Measurements from ENCODE around the gene ICA1. TPM values are rescaled to one million over a fixed set of nuclear protein-coding genes. Genes with fewer than 3 reads are reported as not detected.

Gene ICA1
- total and polyA plus RNA-seq, 2 donors (not counting 3 experiments of a cell fraction or from before 2014, with no cell fraction given) = 19.0 to 47.1 TPM

DNA sequence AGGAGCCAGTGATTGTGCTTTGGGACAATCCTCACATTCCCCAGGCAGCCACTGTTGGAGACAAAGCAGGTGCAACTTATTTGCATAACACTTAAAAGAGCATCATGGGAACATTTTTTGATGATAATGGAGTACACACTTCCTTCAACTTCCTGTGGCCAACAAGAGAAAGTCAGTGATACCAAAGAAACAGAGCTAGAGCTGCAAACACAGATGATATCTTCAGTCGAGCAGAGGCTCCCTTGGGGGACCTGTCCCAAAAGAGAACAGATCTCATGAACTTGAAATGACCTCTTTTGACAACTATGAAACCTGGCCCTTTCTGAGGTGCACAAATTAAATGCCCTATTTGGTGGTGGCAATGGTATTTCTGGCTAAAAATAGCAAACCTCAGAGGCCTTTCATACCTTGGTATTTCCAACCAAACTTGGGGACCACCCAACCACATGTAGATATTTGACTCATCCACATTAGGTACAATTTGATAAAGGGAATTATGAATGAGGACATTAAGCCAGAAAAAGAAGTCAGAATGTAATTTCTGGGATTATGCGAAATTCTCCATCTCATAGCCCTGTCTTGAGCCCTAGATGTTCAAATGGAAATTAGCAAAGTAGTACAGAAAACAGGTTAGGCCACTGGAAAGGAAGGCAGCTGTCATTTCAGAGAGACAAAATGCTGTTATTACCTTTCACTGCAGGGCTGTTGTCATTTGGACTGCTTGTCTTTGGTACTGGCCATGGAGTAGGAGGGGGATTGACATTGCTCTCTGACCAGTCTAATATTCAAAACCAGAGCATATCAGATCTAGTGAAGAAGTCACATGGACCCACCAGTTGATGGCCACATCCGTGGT, 146.2 kb downstream of the ICA1 start:
- H3K4me1 ChIP-seq (ENCODE audit: control insufficient read depth, extremely low read depth, insufficient read depth, low read length) = no peaks in the 10 kb centered on the region
- TF ChIP-seq JUN (IDR thresholded peaks at IDR 0.05; ENCODE audit: borderline replicate concordance, insufficient read depth, insufficient read length, low read depth) (no peak), EZH2 (IDR thresholded peaks at IDR 0.05; ENCODE audit: borderline replicate concordance, low read depth, low read length, severe bottlenecking) (no peak), POLR2AphosphoS5 (IDR thresholded peaks at IDR 0.05; ENCODE audit: insufficient read depth, low read depth, low read length) (no peak), GATA2 (IDR thresholded peaks at IDR 0.05; ENCODE audit: insufficient read depth, insufficient read length, low read depth, low read length) (no peak), POLR2A (IDR thresholded peaks at IDR 0.05; ENCODE audit: low read depth, low read length) (no peak), MYC (IDR thresholded peaks at IDR 0.05; ENCODE audit: low read depth, low read length) (no peak), FOS (IDR thresholded peaks at IDR 0.05; ENCODE audit: borderline replicate concordance, insufficient read depth, low read length) (no peak)
- TF ChIP-seq, protein P1, sequence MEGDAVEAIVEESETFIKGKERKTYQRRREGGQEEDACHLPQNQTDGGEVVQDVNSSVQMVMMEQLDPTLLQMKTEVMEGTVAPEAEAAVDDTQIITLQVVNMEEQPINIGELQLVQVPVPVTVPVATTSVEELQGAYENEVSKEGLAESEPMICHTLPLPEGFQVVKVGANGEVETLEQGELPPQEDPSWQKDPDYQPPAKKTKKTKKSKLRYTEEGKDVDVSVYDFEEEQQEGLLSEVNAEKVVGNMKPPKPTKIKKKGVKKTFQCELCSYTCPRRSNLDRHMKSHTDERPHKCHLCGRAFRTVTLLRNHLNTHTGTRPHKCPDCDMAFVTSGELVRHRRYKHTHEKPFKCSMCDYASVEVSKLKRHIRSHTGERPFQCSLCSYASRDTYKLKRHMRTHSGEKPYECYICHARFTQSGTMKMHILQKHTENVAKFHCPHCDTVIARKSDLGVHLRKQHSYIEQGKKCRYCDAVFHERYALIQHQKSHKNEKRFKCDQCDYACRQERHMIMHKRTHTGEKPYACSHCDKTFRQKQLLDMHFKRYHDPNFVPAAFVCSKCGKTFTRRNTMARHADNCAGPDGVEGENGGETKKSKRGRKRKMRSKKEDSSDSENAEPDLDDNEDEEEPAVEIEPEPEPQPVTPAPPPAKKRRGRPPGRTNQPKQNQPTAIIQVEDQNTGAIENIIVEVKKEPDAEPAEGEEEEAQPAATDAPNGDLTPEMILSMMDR (IDR thresholded peaks at IDR 0.05; ENCODE audit: extremely low read depth in 1 of 2, insufficient read depth in 1 of 2, low read depth in 1 of 2, low read length in 2 of 2) = no peak
- TF ChIP-seq, protein P2, sequence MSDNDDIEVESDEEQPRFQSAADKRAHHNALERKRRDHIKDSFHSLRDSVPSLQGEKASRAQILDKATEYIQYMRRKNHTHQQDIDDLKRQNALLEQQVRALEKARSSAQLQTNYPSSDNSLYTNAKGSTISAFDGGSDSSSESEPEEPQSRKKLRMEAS (IDR thresholded peaks at IDR 0.05; ENCODE audit: insufficient read depth, insufficient read length) = no peak
- H3K9ac ChIP-seq (replicated peaks; ENCODE audit: extremely low read depth, insufficient read depth, low read length) = no peak overlapping the region
- H3K36me3 ChIP-seq (ENCODE audit: control insufficient read depth in 2 of 2, extremely low read depth in 1 of 2, insufficient read depth in 2 of 2, low read length in 2 of 2) = peaks cover 0 to 5% of the 10 kb centered on the region in 2 experiments
- H3K79me2 ChIP-seq (ENCODE audit: control insufficient read depth, insufficient read depth, low read length) = no peaks in the 10 kb centered on the region
- no peak overlapping the region for H3K27ac ChIP-seq (ENCODE audit: insufficient read depth, low read depth, low read length)
- dilution Hi-C loops (cut with MboI; ENCODE audit: extremely low pct_ligation_motif_present, low sequenced_read_pairs) = no loop called here
- intact Hi-C loops (cut with micrococcal nuclease) = no loop called here
- ChIA-PET CTCF (no interaction called here), POLR2A (no interaction called here)
- H4K20me1 ChIP-seq (replicated peaks; ENCODE audit: control insufficient read depth, extremely low read depth, insufficient read depth, low read length) = no peaks in the 10 kb centered on the region
- no peak overlapping the region for H3K4me3 ChIP-seq (replicated peaks in 1 of 3; ENCODE audit: insufficient read depth in 1 of 3, low read depth in 1 of 3, low read length in 3 of 3)
- no peak for DNase-seq (ENCODE audit: low read depth, low spot score)
- no peak for FAIRE-seq
- no peak overlapping the region for H3K4me2 ChIP-seq (ENCODE audit: insufficient read depth, low read length)
- H3K9me1 ChIP-seq (replicated peaks; ENCODE audit: control insufficient read depth, extremely low read depth, insufficient read depth, low read length) = no peaks in the 10 kb centered on the region
- no peaks in the 10 kb centered on the region for H3K27me3 ChIP-seq (ENCODE audit: control insufficient read depth in 2 of 2, insufficient read depth in 2 of 2, low read length in 2 of 2)
- no peak overlapping the region for H2AFZ ChIP-seq (ENCODE audit: low read depth, low read length)
- no TSS peak for BruUV-seq (replicated peaks)
- no peaks in the 10 kb centered on the region for H3K9me3 ChIP-seq (replicated peaks; ENCODE audit: control insufficient read depth, insufficient read depth, low read length)

Data from endothelial cell of umbilical vein (primary cell).